ENCODE measurements around the gene POU2AF2. TPM values are rescaled to one million over a fixed set of nuclear protein-coding genes. Genes with fewer than 3 reads are reported as not detected.

Gene POU2AF2
- polyA plus RNA-seq, 2 of the 4 experiments (the other 2 are of a cell fraction) = not detected

- no peak for FAIRE-seq
- TF ChIP-seq MAZ (IDR thresholded peaks at IDR 0.05; ENCODE audit: borderline replicate concordance, low read depth, low read length) = no peak
- TF ChIP-seq JUN (IDR thresholded peaks at IDR 0.05) = no peak
- no peak for TF ChIP-seq HOXA7 (CRISPR knock-in tag; IDR thresholded peaks at IDR 0.05)
- no peak for TF ChIP-seq CHD4 (IDR thresholded peaks at IDR 0.05; ENCODE audit: borderline replicate concordance)
- no peak for TF ChIP-seq TFCP2L1 (CRISPR knock-in tag; IDR thresholded peaks at IDR 0.05)
- TF ChIP-seq REST (IDR thresholded peaks at IDR 0.05) = no peak
- no peak for TF ChIP-seq ZC3H11A (IDR thresholded peaks at IDR 0.05)
- TF ChIP-seq NR3C1 (IDR thresholded peaks at IDR 0.05) = no peak
- no peak for TF ChIP-seq FOXS1 (CRISPR knock-in tag; IDR thresholded peaks at IDR 0.05)
- no peak for ATAC-seq
- no peak for DNase-seq (ENCODE audit: low read depth in 1 of 2, low spot score in 1 of 2)
- Histone ChIP-seq H3K4me2 (no peak overlapping the region), H3K4me3 (no peak overlapping the region), H3K9me3 (no peaks in the 10 kb centered on the region), H3K27ac (no peak overlapping the region), H3K4me1 (peaks cover 48% of the 10 kb centered on the region)
- 97% methylated on average over 4 of the region's 4 CpGs for WGBS (ENCODE audit: missing lambda C conversion rate)
- POLR2A ChIA-PET = no interaction called here
- CTCF ChIA-PET = interaction anchor here (0.9 kb wide), 1 partner anchor 126 kb away, joined by 3 read pairs; no protein-coding TSS in a partner anchor
These were observed 60.4 kb downstream of the POU2AF2 start for GRCh38 chr11:111305876-111306275.

- WGBS (ENCODE audit: missing lambda C conversion rate) = 68% methylated on average over 5 of the region's 5 CpGs
- FAIRE-seq = no peak
- ATAC-seq = no peak
- ChIA-PET CTCF (no interaction called here), POLR2A (no interaction called here)
- no peak for TF ChIP-seq PBX3 (IDR thresholded peaks at IDR 0.05)
- TF ChIP-seq EHMT2 (IDR thresholded peaks at IDR 0.05; ENCODE audit: low read depth) = no peak
- no peak for TF ChIP-seq REST (IDR thresholded peaks at IDR 0.05)
- no peak for TF ChIP-seq PHF8 (IDR thresholded peaks at IDR 0.05; ENCODE audit: borderline replicate concordance, low read depth)
- no peak for TF ChIP-seq HDAC2 (IDR thresholded peaks at IDR 0.05)
- Histone ChIP-seq H3K4me3 (no peak overlapping the region), H3K4me2 (no peak overlapping the region), H3K27ac (no peak overlapping the region), H3K4me1 (peaks cover 48% of the 10 kb centered on the region), H3K9me3 (no peaks in the 10 kb centered on the region)
- DNase-seq (ENCODE audit: low read depth in 1 of 2, low spot score in 1 of 2) = no peak
These were observed 60.8 kb downstream of the POU2AF2 start for GRCh38 chr11:111306321-111306720.

- DNase-seq (ENCODE audit: low read depth in 1 of 2, low spot score in 1 of 2) (no peak), FAIRE-seq (no peak)
- 67% methylated on average over 3 of the region's 3 CpGs for WGBS (ENCODE audit: missing lambda C conversion rate)
These were observed 62.1 kb downstream of the POU2AF2 start for GRCh38 chr11:111307472-111308108.

More at GRCh38 chr11:111307472-111308108, 62.1 kb downstream of the POU2AF2 start:
- Histone ChIP-seq H3K4me3 (no peak overlapping the region), H3K9me3 (no peaks in the 10 kb centered on the region), H3K27ac (peak overlapping the region; percentile 48 to 57; a peak in 5 of 6 replicates), H3K4me1 (peaks cover 48% of the 10 kb centered on the region), H3K4me2 (peak overlapping the region; percentile 69)
- TF ChIP-seq MAFK (IDR thresholded peaks at IDR 0.05; ENCODE audit: partially characterized antibody) (peak; percentile 79), HOXA7 (CRISPR knock-in tag; IDR thresholded peaks at IDR 0.05) (no peak)
- ChIA-PET POLR2A (no interaction called here), CTCF (no interaction called here)
- ATAC-seq = peak; percentile 34 to 60; a peak in 3 of 6 replicates
